SK-N-SH treated with all-trans-retinoic acid at 6 μM for 48 hours (cell line): ENCODE data around the gene SEMA3D.

Source experiments
- ATAC-seq: fragments of 200-7000 bp; cut with Tn5 transposase; 3 replicates; pipeline ENCODE4 v1.9.1; 2020; ENCODE audit warnings: mild to moderate bottlenecking, moderate library complexity
- ARNTL ChIP-seq: fragments of 450-650 bp; formaldehyde crosslinking; IDR thresholded peaks from 2 replicates; pipeline ENCODE4 v1.5.0; 2020; ENCODE audit warnings: low read depth, mild to moderate bottlenecking, moderate library complexity, borderline replicate concordance
- BACH2 ChIP-seq: fragments of 250-450 bp; sonication (Bioruptor Pico); IDR thresholded peaks from 2 replicates; pipeline ENCODE4 v1.9.0; 2021; ENCODE audit warnings: mild to moderate bottlenecking, borderline replicate concordance
- CSDC2 ChIP-seq: fragments of 250-450 bp; sonication (Bioruptor Pico); IDR thresholded peaks from 2 replicates; pipeline ENCODE4 v1.5.0; 2020; ENCODE audit warnings: mild to moderate bottlenecking, moderate library complexity
- CSRNP3 ChIP-seq: fragments of 250-450 bp; sonication (Bioruptor Pico); IDR thresholded peaks from 2 replicates; pipeline ENCODE4 v1.5.1; 2021; ENCODE audit warnings: mild to moderate bottlenecking, moderate library complexity
- ESRRG ChIP-seq: fragments of 250-450 bp; sonication (Bioruptor Pico); IDR thresholded peaks from 2 replicates; pipeline ENCODE4 v1.6.1; 2021; ENCODE audit warnings: mild to moderate bottlenecking
- GLIS3 ChIP-seq: fragments of 250-450 bp; sonication (Bioruptor Pico); IDR thresholded peaks from 2 replicates; pipeline ENCODE4 v1.5.0; 2020; ENCODE audit warnings: mild to moderate bottlenecking, moderate library complexity
- ISL1 ChIP-seq: fragments of 250-450 bp; sonication (Bioruptor Pico); IDR thresholded peaks from 2 replicates; pipeline ENCODE4 v2.1.2; 2022; ENCODE audit warnings: mild to moderate bottlenecking, moderate library complexity
- OSR1 ChIP-seq: fragments of 250-450 bp; sonication (Bioruptor Pico); IDR thresholded peaks from 2 replicates; pipeline ENCODE4 v1.8.0; 2022; ENCODE audit warnings: moderate library complexity, mild to moderate bottlenecking, inconsistent platforms
- POU6F1 ChIP-seq: fragments of 250-450 bp; sonication (Bioruptor Pico); IDR thresholded peaks from 2 replicates; pipeline ENCODE4 v1.8.0; 2021; ENCODE audit warnings: low read depth, mild to moderate bottlenecking, moderate library complexity, borderline replicate concordance
- PPARA ChIP-seq: fragments of 250-450 bp; sonication (Bioruptor Pico); IDR thresholded peaks from 2 replicates; pipeline ENCODE4 v1.5.0; 2020; ENCODE audit warnings: mild to moderate bottlenecking, borderline replicate concordance
- RARB ChIP-seq: fragments of 250-450 bp; sonication (Bioruptor Pico); IDR thresholded peaks from 2 replicates; pipeline ENCODE4 v1.8.0; 2021; ENCODE audit warnings: mild to moderate bottlenecking, moderate library complexity
- SNAI2 ChIP-seq: fragments of 250-450 bp; sonication (Bioruptor Pico); IDR thresholded peaks from 2 replicates; pipeline ENCODE4 v1.5.0; 2020; ENCODE audit warnings: mild to moderate bottlenecking, moderate library complexity
- TCF4 ChIP-seq: fragments of 250-450 bp; sonication (Bioruptor Pico); IDR thresholded peaks from 2 replicates; pipeline ENCODE4 v1.8.0; 2021; ENCODE audit warnings: mild to moderate bottlenecking, moderate library complexity, borderline replicate concordance
- TOX ChIP-seq: fragments of 250-450 bp; sonication (Bioruptor Pico); IDR thresholded peaks from 2 replicates; pipeline ENCODE4 v1.8.0; 2021; ENCODE audit warnings: mild to moderate bottlenecking, moderate library complexity, borderline replicate concordance
- TSHZ2 ChIP-seq: fragments of 250-450 bp; sonication (Bioruptor Pico); IDR thresholded peaks from 2 replicates; pipeline ENCODE4 v1.5.0; 2020; ENCODE audit warnings: mild to moderate bottlenecking, moderate library complexity
- ZC3H10 ChIP-seq: fragments of 250-450 bp; sonication (Bioruptor Pico); IDR thresholded peaks from 2 replicates; pipeline ENCODE4 v1.5.1; 2021; ENCODE audit warnings: mild to moderate bottlenecking, moderate library complexity
- ZFP3 ChIP-seq: fragments of 250-450 bp; sonication (Bioruptor Pico); IDR thresholded peaks from 2 replicates; pipeline ENCODE4 v1.5.0; 2020; ENCODE audit warnings: mild to moderate bottlenecking, moderate library complexity
- ZFP30 ChIP-seq: fragments of 450-650 bp; formaldehyde crosslinking; IDR thresholded peaks from 2 replicates; pipeline ENCODE4 v1.5.0; 2022; ENCODE audit warnings: mild to moderate bottlenecking, moderate library complexity
- ZNF565 ChIP-seq: fragments of 450-650 bp; formaldehyde crosslinking; conservative IDR thresholded peaks from 2 replicates; pipeline ENCODE4 v1.5.0; 2020; ENCODE audit warnings: low read depth, mild to moderate bottlenecking, moderate library complexity
- ZNF70 ChIP-seq: fragments of 450-650 bp; formaldehyde crosslinking; IDR thresholded peaks from 2 replicates; pipeline ENCODE4 v1.5.0; 2020; ENCODE audit warnings: mild to moderate bottlenecking, moderate library complexity
- ZNF8 ChIP-seq: fragments of 450-650 bp; formaldehyde crosslinking; IDR thresholded peaks from 2 replicates; pipeline ENCODE4 v1.5.0; 2020; ENCODE audit warnings: mild to moderate bottlenecking, moderate library complexity

SEMA3D gene

GRCh38 chr7:85081846-85082245 lies 105.0 kb downstream of the SEMA3D start:
- no peak for TF ChIP-seq TSHZ2 (CRISPR knock-in tag)
- no peak for TF ChIP-seq BACH2 (CRISPR knock-in tag)
- TF ChIP-seq ARNTL (CRISPR knock-in tag) = no peak
- no peak for TF ChIP-seq ZNF8 (CRISPR knock-in tag)
- TF ChIP-seq ZFP30 (CRISPR knock-in tag) = no peak
- no peak for ATAC-seq

- TF ChIP-seq ARNTL (CRISPR knock-in tag) = no peak
- TF ChIP-seq PPARA (CRISPR knock-in tag) = no peak
- no peak for TF ChIP-seq OSR1 (CRISPR knock-in tag)
- no peak for TF ChIP-seq BACH2 (CRISPR knock-in tag)
- no peak for TF ChIP-seq CSDC2 (CRISPR knock-in tag)
- no peak for TF ChIP-seq SNAI2 (CRISPR knock-in tag)
- TF ChIP-seq ISL1 = no peak
- no peak for TF ChIP-seq ZC3H10 (CRISPR knock-in tag)
- TF ChIP-seq ZFP3 (CRISPR knock-in tag) = no peak
- no peak for TF ChIP-seq GLIS3 (CRISPR knock-in tag)
- TF ChIP-seq POU6F1 (CRISPR knock-in tag) = no peak
- no peak for TF ChIP-seq ZNF565 (CRISPR knock-in tag)
- no peak for TF ChIP-seq ZFP30 (CRISPR knock-in tag)
- no peak for ATAC-seq
Observed at GRCh38 chr7:85081392-85081791, 105.5 kb downstream of the SEMA3D start.

- TF ChIP-seq TCF4 (no peak), RARB (CRISPR knock-in tag) (no peak), OSR1 (CRISPR knock-in tag) (no peak), ZNF70 (no peak), TSHZ2 (CRISPR knock-in tag) (no peak), ESRRG (CRISPR knock-in tag) (no peak), TOX (CRISPR knock-in tag) (no peak), ZNF8 (CRISPR knock-in tag) (no peak), ZFP30 (CRISPR knock-in tag) (no peak), ISL1 (no peak), PPARA (CRISPR knock-in tag) (no peak), CSRNP3 (CRISPR knock-in tag) (no peak), ZFP3 (CRISPR knock-in tag) (no peak), BACH2 (CRISPR knock-in tag) (no peak), ZNF565 (CRISPR knock-in tag) (no peak), ZC3H10 (CRISPR knock-in tag) (no peak), ARNTL (CRISPR knock-in tag) (no peak), GLIS3 (CRISPR knock-in tag) (no peak), SNAI2 (CRISPR knock-in tag) (no peak)
- TF ChIP-seq, all 23 proteins: peak for 0
- no peak for ATAC-seq
Observed at GRCh38 chr7:85079434-85079833, 107.4 kb downstream of the SEMA3D start.
